HEK293 (cell line): Measurements from ENCODE around the gene ACACB.
A peak's percentile ranks its signal among the peaks of the same experiment; 100 is the strongest.

Source experiments
- CTCF ChIA-PET: fragments of 350-600 bp; formaldehyde crosslinking; extraction: SDS; loops from one replicate; lab custom pipeline; 2021; ENCODE audit warnings: antibody characterized with exemption; lab: Yijun Ruan, JAX
- POLR2A ChIA-PET: fragments of 300-600 bp; formaldehyde crosslinking; extraction: SDS; loops from one replicate; lab custom pipeline; 2020; ENCODE audit warnings: antibody characterized with exemption, inconsistent platforms; lab: Yijun Ruan, JAX
- H3K27ac ChIP-seq: fragments of 200-500 bp; sonication (Bioruptor generic); 2 replicates; pipeline ENCODE4 v1.5.1; 2014; ENCODE audit warnings: low read depth, low read length, control low read depth, inconsistent platforms; ENCODE audit errors: extremely low read depth
- H3K36me3 ChIP-seq, 2 experiments: fragments of 200-500 bp in 1 of 2; sonication (Bioruptor generic) in 1 of 2; 1 replicate in 1 of 2; 2 replicates in 1 of 2; pipeline ENCODE4 v1.5.1; 2014 to 2017; ENCODE audit warnings: inconsistent platforms in 2 of 2, low read length in 2 of 2; ENCODE audit not compliant: control insufficient read depth in 2 of 2, insufficient read depth in 1 of 2
- H3K4me1 ChIP-seq: fragments of 200-500 bp; sonication (Bioruptor generic); 2 replicates; pipeline ENCODE4 v1.5.1; 2014; ENCODE audit warnings: mild to moderate bottlenecking, low read length, inconsistent platforms; ENCODE audit not compliant: control insufficient read depth, insufficient read depth
- H3K4me3 ChIP-seq: 2 replicates; pipeline ENCODE4 v1.5.1; 2011; ENCODE audit warnings: low read depth, mild to moderate bottlenecking, control low read depth, low read length, moderate library complexity
- H3K9me3 ChIP-seq: fragments of 200-500 bp; sonication (Bioruptor generic); 2 replicates; pipeline ENCODE4 v1.5.1; 2014; ENCODE audit warnings: low read depth, low read length, inconsistent platforms; ENCODE audit not compliant: control insufficient read depth, insufficient read depth
- BCL11A ChIP-seq: fragments of 450-650 bp; formaldehyde crosslinking; IDR thresholded peaks from 2 replicates; pipeline ENCODE4 v1.5.1; 2016; ENCODE audit warnings: low read depth, missing biosample characterization, missing genetic modification characterization
- HOXD13 ChIP-seq: sonication (generic); formaldehyde crosslinking; IDR thresholded peaks from 2 replicates; pipeline ENCODE4 v1.8.0; 2022; ENCODE audit warnings: missing genetic modification reagents, borderline replicate concordance
- KLF1 ChIP-seq: fragments of 450-650 bp; formaldehyde crosslinking; IDR thresholded peaks from 2 replicates; pipeline ENCODE4 v1.5.1; 2016; ENCODE audit warnings: missing biosample characterization, missing genetic modification characterization
- KLF16 ChIP-seq: fragments of 450-650 bp; formaldehyde crosslinking; IDR thresholded peaks from 2 replicates; pipeline ENCODE4 v1.5.1; 2017; ENCODE audit warnings: missing biosample characterization, missing genetic modification characterization
- MEIS1 ChIP-seq: sonication (generic); formaldehyde crosslinking; IDR thresholded peaks from 2 replicates; pipeline ENCODE4 v1.8.1; 2022; ENCODE audit warnings: missing genetic modification reagents, mild to moderate bottlenecking, borderline replicate concordance
- YY2 ChIP-seq: fragments of 450-650 bp; formaldehyde crosslinking; IDR thresholded peaks from 2 replicates; pipeline ENCODE4 v1.5.1; 2016; ENCODE audit warnings: missing biosample characterization, missing genetic modification characterization
- ZBTB48 ChIP-seq: fragments of 450-650 bp; formaldehyde crosslinking; IDR thresholded peaks from 2 replicates; pipeline ENCODE4 v1.5.1; 2016; ENCODE audit warnings: missing biosample characterization, missing genetic modification characterization
- ZFHX2 ChIP-seq: fragments of 450-650 bp; formaldehyde crosslinking; conservative IDR thresholded peaks from 2 replicates; pipeline ENCODE4 v1.5.1; 2016; ENCODE audit warnings: missing biosample characterization, missing genetic modification characterization
- ZNF114 ChIP-seq: fragments of 450-650 bp; formaldehyde crosslinking; IDR thresholded peaks from 2 replicates; pipeline ENCODE4 v1.5.0; 2017; ENCODE audit warnings: missing biosample characterization, missing genetic modification characterization
- ZNF157 ChIP-seq: fragments of 450-650 bp; formaldehyde crosslinking; IDR thresholded peaks from 2 replicates; pipeline ENCODE4 v1.5.1; 2016; ENCODE audit warnings: missing biosample characterization, missing genetic modification characterization
- ZNF2 ChIP-seq: fragments of 450-650 bp; formaldehyde crosslinking; IDR thresholded peaks from 2 replicates; pipeline ENCODE4 v1.5.1; 2016; ENCODE audit warnings: missing biosample characterization, missing genetic modification characterization
- ZNF248 ChIP-seq: fragments of 450-650 bp; formaldehyde crosslinking; IDR thresholded peaks from 2 replicates; pipeline ENCODE4 v1.5.1; 2017; ENCODE audit warnings: missing biosample characterization, missing genetic modification characterization
- ZNF404 ChIP-seq: fragments of 450-650 bp; formaldehyde crosslinking; IDR thresholded peaks from 2 replicates; pipeline ENCODE4 v1.5.1; 2017; ENCODE audit warnings: missing biosample characterization, missing genetic modification characterization
- ZNF48 ChIP-seq: fragments of 450-650 bp; formaldehyde crosslinking; IDR thresholded peaks from 2 replicates; pipeline ENCODE4 v1.5.1; 2016; ENCODE audit warnings: missing biosample characterization, missing genetic modification characterization
- ZNF510 ChIP-seq: fragments of 450-650 bp; formaldehyde crosslinking; IDR thresholded peaks from 2 replicates; pipeline ENCODE4 v1.5.1; 2018; ENCODE audit warnings: mild to moderate bottlenecking, missing genetic modification characterization, missing biosample characterization; ENCODE audit not compliant: insufficient replicate concordance
- ZNF555 ChIP-seq: fragments of 450-650 bp; formaldehyde crosslinking; conservative IDR thresholded peaks from 2 replicates; pipeline ENCODE4 v1.5.1; 2017; ENCODE audit warnings: missing biosample characterization, mild to moderate bottlenecking, missing genetic modification characterization, inconsistent platforms
- ZNF571 ChIP-seq: fragments of 450-650 bp; formaldehyde crosslinking; IDR thresholded peaks from 2 replicates; pipeline ENCODE4 v1.5.0; 2017; ENCODE audit warnings: missing biosample characterization, missing genetic modification characterization
- ZNF621 ChIP-seq: fragments of 450-650 bp; formaldehyde crosslinking; IDR thresholded peaks from 2 replicates; pipeline ENCODE4 v1.5.1; 2017; ENCODE audit warnings: missing biosample characterization, missing genetic modification characterization
- ZNF654 ChIP-seq: fragments of 450-650 bp; formaldehyde crosslinking; IDR thresholded peaks from 2 replicates; pipeline ENCODE4 v1.5.1; 2016; ENCODE audit warnings: low read depth, missing biosample characterization, missing genetic modification characterization
- ZNF776 ChIP-seq: fragments of 450-650 bp; formaldehyde crosslinking; IDR thresholded peaks from 2 replicates; pipeline ENCODE4 v1.5.0; 2017; ENCODE audit warnings: missing biosample characterization, missing genetic modification characterization, borderline replicate concordance
- ZNF837 ChIP-seq: fragments of 450-650 bp; formaldehyde crosslinking; IDR thresholded peaks from 2 replicates; pipeline ENCODE4 v1.5.1; 2016; ENCODE audit warnings: missing biosample characterization, missing genetic modification characterization
- ZXDB ChIP-seq: fragments of 450-650 bp; formaldehyde crosslinking; IDR thresholded peaks from 2 replicates; pipeline ENCODE4 v1.5.1; 2016; ENCODE audit warnings: missing biosample characterization, missing genetic modification characterization
- TF ChIP-seq, protein P1 (sequence below): fragments of 450-650 bp; formaldehyde crosslinking; IDR thresholded peaks from 2 replicates; pipeline ENCODE4 v1.5.1; 2016; ENCODE audit warnings: missing biosample characterization, missing genetic modification characterization
- TF ChIP-seq, protein P2 (sequence below): fragments of 450-650 bp; formaldehyde crosslinking; IDR thresholded peaks from 2 replicates; pipeline ENCODE4 v1.5.1; 2017; ENCODE audit warnings: missing biosample characterization, missing genetic modification characterization
- TF ChIP-seq, protein P3 (sequence below): fragments of 450-650 bp; formaldehyde crosslinking; IDR thresholded peaks from 2 replicates; pipeline ENCODE4 v1.5.1; 2017; ENCODE audit warnings: missing biosample characterization, missing genetic modification characterization
- TF ChIP-seq, protein P4 (sequence below): fragments of 450-650 bp; formaldehyde crosslinking; IDR thresholded peaks from 2 replicates; pipeline ENCODE4 v1.5.1; 2016; ENCODE audit warnings: missing biosample characterization, missing genetic modification characterization
- TF ChIP-seq, protein P5 (sequence below): fragments of 450-650 bp; formaldehyde crosslinking; IDR thresholded peaks from 2 replicates; pipeline ENCODE4 v1.5.1; 2016; ENCODE audit warnings: missing biosample characterization, missing genetic modification characterization
- TF ChIP-seq, protein P6 (sequence below): fragments of 450-650 bp; IDR thresholded peaks from 2 replicates; pipeline ENCODE4 v1.5.1; 2018; ENCODE audit warnings: missing biosample characterization, mild to moderate bottlenecking, missing genetic modification characterization
- TF ChIP-seq, protein P7 (sequence below): fragments of 450-650 bp; formaldehyde crosslinking; IDR thresholded peaks from 2 replicates; pipeline ENCODE4 v1.5.1; 2016; ENCODE audit warnings: missing biosample characterization, missing genetic modification characterization

ACACB gene

DNA sequence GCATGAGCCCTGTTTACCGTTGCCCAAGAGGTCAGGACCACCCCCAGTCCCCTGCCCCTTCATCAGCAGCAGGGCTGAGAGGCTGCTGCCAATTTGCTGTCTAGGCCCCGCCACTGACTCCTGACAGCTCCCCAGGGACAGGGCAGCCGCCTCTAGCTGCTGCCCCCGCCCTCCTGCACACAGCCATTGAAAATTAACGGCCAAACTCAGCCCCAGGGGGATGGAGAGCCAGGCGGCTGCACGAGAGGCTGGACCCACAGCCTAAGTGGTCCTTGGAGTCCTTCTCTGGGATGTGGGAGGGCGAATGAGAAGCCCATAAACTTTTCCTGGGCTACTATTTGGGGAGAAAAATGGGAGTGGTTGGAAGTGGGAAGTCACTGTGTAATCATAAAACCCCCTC lies 188.1 kb downstream of the ACACB start:
- POLR2A ChIA-PET: no interaction called here
- no peak overlapping the region for H3K4me3 ChIP-seq
- no peaks in the 10 kb centered on the region for H3K9me3 ChIP-seq
- no peak overlapping the region for H3K27ac ChIP-seq
- no peaks in the 10 kb centered on the region for H3K36me3 ChIP-seq
- peaks cover 8% of the 10 kb centered on the region; the same call in 1 of the 2 replicates for H3K4me1 ChIP-seq
- CTCF ChIA-PET: no interaction called here
- no peak for TF ChIP-seq ZNF621 (tag by site-specific recombination)
- no peak for TF ChIP-seq ZNF248 (tag by site-specific recombination)
- TF ChIP-seq ZFHX2 (tag by site-specific recombination): peak; percentile 82
- TF ChIP-seq ZNF114 (tag by site-specific recombination): no peak
- no peak for TF ChIP-seq ZBTB48 (tag by site-specific recombination)
- TF ChIP-seq, protein P1, sequence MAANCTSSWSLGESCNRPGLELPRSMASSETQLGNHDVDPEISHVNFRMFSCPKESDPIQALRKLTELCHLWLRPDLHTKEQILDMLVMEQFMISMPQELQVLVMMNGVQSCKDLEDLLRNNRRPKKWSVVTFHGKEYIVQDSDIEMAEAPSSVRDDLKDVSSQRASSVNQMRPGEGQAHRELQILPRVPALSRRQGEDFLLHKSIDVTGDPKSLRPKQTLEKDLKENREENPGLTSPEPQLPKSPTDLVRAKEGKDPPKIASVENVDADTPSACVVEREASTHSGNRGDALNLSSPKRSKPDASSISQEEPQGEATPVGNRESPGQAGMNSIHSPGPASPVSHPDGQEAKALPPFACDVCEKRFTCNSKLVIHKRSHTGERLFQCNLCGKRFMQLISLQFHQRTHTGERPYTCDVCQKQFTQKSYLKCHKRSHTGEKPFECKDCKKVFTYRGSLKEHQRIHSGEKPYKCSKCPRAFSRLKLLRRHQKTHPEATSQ: no peak
- TF ChIP-seq ZNF48: no peak
- no peak for TF ChIP-seq ZNF555 (tag by site-specific recombination)
- no peak for TF ChIP-seq ZXDB
- TF ChIP-seq, protein P2, sequence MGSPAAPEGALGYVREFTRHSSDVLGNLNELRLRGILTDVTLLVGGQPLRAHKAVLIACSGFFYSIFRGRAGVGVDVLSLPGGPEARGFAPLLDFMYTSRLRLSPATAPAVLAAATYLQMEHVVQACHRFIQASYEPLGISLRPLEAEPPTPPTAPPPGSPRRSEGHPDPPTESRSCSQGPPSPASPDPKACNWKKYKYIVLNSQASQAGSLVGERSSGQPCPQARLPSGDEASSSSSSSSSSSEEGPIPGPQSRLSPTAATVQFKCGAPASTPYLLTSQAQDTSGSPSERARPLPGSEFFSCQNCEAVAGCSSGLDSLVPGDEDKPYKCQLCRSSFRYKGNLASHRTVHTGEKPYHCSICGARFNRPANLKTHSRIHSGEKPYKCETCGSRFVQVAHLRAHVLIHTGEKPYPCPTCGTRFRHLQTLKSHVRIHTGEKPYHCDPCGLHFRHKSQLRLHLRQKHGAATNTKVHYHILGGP (tag by site-specific recombination): no peak
- peak; percentile 91 for TF ChIP-seq KLF1 (tag by site-specific recombination)
- TF ChIP-seq ZNF157 (tag by site-specific recombination): no peak
- TF ChIP-seq, protein P3, sequence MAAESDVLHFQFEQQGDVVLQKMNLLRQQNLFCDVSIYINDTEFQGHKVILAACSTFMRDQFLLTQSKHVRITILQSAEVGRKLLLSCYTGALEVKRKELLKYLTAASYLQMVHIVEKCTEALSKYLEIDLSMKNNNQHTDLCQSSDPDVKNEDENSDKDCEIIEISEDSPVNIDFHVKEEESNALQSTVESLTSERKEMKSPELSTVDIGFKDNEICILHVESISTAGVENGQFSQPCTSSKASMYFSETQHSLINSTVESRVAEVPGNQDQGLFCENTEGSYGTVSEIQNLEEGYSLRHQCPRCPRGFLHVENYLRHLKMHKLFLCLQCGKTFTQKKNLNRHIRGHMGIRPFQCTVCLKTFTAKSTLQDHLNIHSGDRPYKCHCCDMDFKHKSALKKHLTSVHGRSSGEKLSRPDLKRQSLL: no peak
- no peak for TF ChIP-seq YY2 (tag by site-specific recombination)
- no peak for TF ChIP-seq MEIS1 (CRISPR knock-in tag)
- no peak for TF ChIP-seq HOXD13 (CRISPR knock-in tag)
- TF ChIP-seq, protein P4, sequence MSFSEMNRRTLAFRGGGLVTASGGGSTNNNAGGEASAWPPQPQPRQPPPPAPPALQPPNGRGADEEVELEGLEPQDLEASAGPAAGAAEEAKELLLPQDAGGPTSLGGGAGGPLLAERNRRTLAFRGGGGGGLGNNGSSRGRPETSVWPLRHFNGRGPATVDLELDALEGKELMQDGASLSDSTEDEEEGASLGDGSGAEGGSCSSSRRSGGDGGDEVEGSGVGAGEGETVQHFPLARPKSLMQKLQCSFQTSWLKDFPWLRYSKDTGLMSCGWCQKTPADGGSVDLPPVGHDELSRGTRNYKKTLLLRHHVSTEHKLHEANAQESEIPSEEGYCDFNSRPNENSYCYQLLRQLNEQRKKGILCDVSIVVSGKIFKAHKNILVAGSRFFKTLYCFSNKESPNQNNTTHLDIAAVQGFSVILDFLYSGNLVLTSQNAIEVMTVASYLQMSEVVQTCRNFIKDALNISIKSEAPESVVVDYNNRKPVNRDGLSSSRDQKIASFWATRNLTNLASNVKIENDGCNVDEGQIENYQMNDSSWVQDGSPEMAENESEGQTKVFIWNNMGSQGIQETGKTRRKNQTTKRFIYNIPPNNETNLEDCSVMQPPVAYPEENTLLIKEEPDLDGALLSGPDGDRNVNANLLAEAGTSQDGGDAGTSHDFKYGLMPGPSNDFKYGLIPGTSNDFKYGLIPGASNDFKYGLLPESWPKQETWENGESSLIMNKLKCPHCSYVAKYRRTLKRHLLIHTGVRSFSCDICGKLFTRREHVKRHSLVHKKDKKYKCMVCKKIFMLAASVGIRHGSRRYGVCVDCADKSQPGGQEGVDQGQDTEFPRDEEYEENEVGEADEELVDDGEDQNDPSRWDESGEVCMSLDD: no peak
- TF ChIP-seq ZNF837: no peak
- no peak for TF ChIP-seq ZNF571 (tag by site-specific recombination)
- no peak for TF ChIP-seq ZNF510
- TF ChIP-seq KLF16 (tag by site-specific recombination): no peak
- TF ChIP-seq, protein P5, sequence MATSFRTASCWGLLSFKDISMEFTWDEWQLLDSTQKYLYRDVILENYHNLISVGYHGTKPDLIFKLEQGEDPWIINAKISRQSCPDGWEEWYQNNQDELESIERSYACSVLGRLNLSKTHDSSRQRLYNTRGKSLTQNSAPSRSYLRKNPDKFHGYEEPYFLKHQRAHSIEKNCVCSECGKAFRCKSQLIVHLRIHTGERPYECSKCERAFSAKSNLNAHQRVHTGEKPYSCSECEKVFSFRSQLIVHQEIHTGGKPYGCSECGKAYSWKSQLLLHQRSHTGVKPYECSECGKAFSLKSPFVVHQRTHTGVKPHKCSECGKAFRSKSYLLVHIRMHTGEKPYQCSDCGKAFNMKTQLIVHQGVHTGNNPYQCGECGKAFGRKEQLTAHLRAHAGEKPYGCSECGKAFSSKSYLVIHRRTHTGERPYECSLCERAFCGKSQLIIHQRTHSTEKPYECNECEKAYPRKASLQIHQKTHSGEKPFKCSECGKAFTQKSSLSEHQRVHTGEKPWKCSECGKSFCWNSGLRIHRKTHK (tag by site-specific recombination): no peak
- TF ChIP-seq, protein P6, sequence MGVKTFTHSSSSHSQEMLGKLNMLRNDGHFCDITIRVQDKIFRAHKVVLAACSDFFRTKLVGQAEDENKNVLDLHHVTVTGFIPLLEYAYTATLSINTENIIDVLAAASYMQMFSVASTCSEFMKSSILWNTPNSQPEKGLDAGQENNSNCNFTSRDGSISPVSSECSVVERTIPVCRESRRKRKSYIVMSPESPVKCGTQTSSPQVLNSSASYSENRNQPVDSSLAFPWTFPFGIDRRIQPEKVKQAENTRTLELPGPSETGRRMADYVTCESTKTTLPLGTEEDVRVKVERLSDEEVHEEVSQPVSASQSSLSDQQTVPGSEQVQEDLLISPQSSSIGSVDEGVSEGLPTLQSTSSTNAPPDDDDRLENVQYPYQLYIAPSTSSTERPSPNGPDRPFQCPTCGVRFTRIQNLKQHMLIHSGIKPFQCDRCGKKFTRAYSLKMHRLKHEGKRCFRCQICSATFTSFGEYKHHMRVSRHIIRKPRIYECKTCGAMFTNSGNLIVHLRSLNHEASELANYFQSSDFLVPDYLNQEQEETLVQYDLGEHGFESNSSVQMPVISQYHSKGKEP (tag by site-specific recombination): peak; percentile 58; the same call in 1 of the 2 replicates
- TF ChIP-seq BCL11A: no peak
- no peak for TF ChIP-seq ZNF654
- TF ChIP-seq, protein P7, sequence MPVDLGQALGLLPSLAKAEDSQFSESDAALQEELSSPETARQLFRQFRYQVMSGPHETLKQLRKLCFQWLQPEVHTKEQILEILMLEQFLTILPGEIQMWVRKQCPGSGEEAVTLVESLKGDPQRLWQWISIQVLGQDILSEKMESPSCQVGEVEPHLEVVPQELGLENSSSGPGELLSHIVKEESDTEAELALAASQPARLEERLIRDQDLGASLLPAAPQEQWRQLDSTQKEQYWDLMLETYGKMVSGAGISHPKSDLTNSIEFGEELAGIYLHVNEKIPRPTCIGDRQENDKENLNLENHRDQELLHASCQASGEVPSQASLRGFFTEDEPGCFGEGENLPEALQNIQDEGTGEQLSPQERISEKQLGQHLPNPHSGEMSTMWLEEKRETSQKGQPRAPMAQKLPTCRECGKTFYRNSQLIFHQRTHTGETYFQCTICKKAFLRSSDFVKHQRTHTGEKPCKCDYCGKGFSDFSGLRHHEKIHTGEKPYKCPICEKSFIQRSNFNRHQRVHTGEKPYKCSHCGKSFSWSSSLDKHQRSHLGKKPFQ (tag by site-specific recombination): no peak
- TF ChIP-seq ZNF404: no peak
- TF ChIP-seq ZNF776: no peak
- TF ChIP-seq ZNF2 (tag by site-specific recombination): no peak
